ENCODE measurements around the gene CNTNAP2. TPM values are rescaled to one million over a fixed set of nuclear protein-coding genes. Genes with fewer than 3 reads are reported as not detected.

Gene CNTNAP2
- total and polyA plus RNA-seq, 9 of the 15 experiments (the other 6 are each of a cell fraction or from before 2014, with no cell fraction given), result 0.04 to 0.62 (median 0.09) TPM; not detected in 4

DNA sequence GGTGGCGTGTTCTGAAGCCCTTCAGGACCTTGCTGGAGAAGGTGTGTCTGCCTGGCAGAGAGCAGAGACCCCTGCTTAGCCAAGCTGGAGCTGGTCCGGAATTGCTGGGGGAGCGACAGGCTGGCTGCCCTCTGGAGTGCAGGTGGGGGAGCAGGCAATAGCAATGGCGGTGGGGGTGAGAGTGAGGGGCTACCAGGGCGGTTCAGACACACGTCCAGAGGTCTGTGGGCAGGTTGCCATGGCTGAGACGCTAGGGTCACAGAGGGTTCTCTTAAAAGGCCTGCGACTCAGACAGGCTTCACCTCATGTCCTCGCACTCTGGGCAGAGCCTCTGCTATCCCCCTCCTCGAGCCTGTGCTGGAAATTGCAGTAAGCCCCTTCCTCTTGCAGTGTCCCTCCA is 2144.9 kb downstream of the CNTNAP2 start:
- ChIA-PET POLR2A (no interaction called here), CTCF (ENCODE audit: low intra/inter-chr PET ratio) (no interaction called here)
- in situ Hi-C loops (cut with MboI), result loop anchor here (10.0 kb wide), 1 partner anchor 703 kb away; no protein-coding TSS in a partner anchor
- Histone ChIP-seq H2AFZ (ENCODE audit: low read depth, low read length) (no peak overlapping the region), H3K4me1 (replicated peaks in 1 of 2; ENCODE audit: control insufficient read depth in 2 of 2, insufficient read depth in 2 of 2, low read length in 2 of 2) (no peaks in the 10 kb centered on the region; a peak in 1 of 5 replicates), H3K27me3 (ENCODE audit: control insufficient read depth in 2 of 2, insufficient read depth in 2 of 2, low read length in 2 of 2) (peaks cover 2 to 18% of the 10 kb centered on the region in 2 experiments; a peak in 3 of 5 replicates), H3K9me1 (ENCODE audit: control insufficient read depth, insufficient read depth, low read length) (no peaks in the 10 kb centered on the region), H3K9ac (ENCODE audit: insufficient read depth in 1 of 2, low read depth in 2 of 2, low read length in 2 of 2) (no peak overlapping the region), H4K20me1 (replicated peaks; ENCODE audit: control insufficient read depth, insufficient read depth, low read length) (no peaks in the 10 kb centered on the region), H3K36me3 (ENCODE audit: control insufficient read depth, insufficient read depth, low read length) (no peaks in the 10 kb centered on the region), H3K27ac (ENCODE audit: extremely low read depth, low read depth, low read length) (no peak overlapping the region), H3K9me3 (replicated peaks; ENCODE audit: control insufficient read depth, insufficient read depth, low read depth, low read length) (no peaks in the 10 kb centered on the region), H3K4me2 (ENCODE audit: insufficient read depth, low read length) (no peak overlapping the region), H3K4me3 (no peak overlapping the region), H3K79me2 (ENCODE audit: control insufficient read depth, insufficient read depth, low read length) (no peaks in the 10 kb centered on the region)
- BruUV-seq (replicated peaks), result no TSS peak
- TF ChIP-seq BRD9 (IDR thresholded peaks at IDR 0.05; ENCODE audit: low read depth, partially characterized antibody), result no peak
- no peak for TF ChIP-seq SOX6 (IDR thresholded peaks at IDR 0.05)
- TF ChIP-seq MECOM (CRISPR knock-in tag; IDR thresholded peaks at IDR 0.05), result no peak
- FAIRE-seq, result no peak
- DNase-seq (ENCODE audit: extremely low read depth in 1 of 4, low spot score in 3 of 4), result no peak
- no peak for ATAC-seq
- WGBS (ENCODE audit: insufficient coverage, low coverage, missing lambda C conversion rate), result 3% methylated on average over 10 of the region's 10 CpGs
- intact Hi-C loops (cut with micrococcal nuclease), result loop anchor here (5.0 kb wide), 1 partner anchor 1014 kb away; no protein-coding TSS in a partner anchor

DNA sequence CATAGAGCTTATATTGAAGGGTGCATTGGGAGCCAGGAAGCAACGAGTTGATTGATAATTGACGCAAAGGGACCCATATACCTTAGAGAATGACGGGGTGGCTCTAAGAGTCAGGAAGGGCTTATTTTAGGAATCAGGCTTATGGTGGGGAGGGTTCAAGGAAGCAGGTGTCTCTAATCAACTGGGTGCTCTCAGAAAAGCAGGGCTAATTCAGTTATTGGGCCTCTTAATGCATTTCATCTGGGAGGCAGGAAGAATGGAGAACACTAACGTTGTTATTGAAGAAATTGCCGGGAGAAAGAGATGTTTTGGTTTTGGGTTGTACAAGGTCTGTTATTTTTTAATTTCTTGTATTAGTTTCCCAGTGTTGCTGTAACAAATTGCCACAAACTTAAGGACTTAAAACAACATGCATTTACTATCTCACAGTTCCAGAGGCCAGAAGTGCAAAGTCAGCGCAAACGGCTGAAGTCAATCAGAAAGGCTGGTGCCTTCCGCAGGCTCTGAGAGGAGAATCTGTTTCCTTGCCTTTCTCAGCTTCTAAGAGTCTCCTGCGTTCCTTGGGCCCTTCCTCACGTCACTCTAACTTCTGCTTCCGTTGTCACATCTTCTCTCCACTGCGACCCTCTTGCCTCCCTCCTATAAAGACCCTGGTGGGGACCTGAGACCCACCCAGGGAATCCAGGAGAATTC is 2145.5 kb downstream of the CNTNAP2 start:
- in situ Hi-C loops (cut with MboI), result loop anchor here (10.0 kb wide), 1 partner anchor 703 kb away; no protein-coding TSS in a partner anchor
- FAIRE-seq, result no peak
- no peak for DNase-seq (ENCODE audit: extremely low read depth in 1 of 4, low spot score in 3 of 4)
- peak; percentile 15; the same call in 2 of the 3 replicates for ATAC-seq
- no peak overlapping the region for H2AFZ ChIP-seq (ENCODE audit: low read depth, low read length)
- H3K27ac ChIP-seq (ENCODE audit: extremely low read depth, low read depth, low read length), result no peak overlapping the region
- no TSS peak for BruUV-seq (replicated peaks)
- intact Hi-C loops (cut with micrococcal nuclease), result loop anchor here (2.0 to 5.0 kb wide), 2 partner anchors 265 to 1015 kb away; no protein-coding TSS in a partner anchor
- peaks cover 2 to 14% of the 10 kb centered on the region in 2 experiments; a peak in 3 of 5 replicates for H3K27me3 ChIP-seq (ENCODE audit: control insufficient read depth in 2 of 2, insufficient read depth in 2 of 2, low read length in 2 of 2)
- no peaks in the 10 kb centered on the region for H3K9me1 ChIP-seq (ENCODE audit: control insufficient read depth, insufficient read depth, low read length)
- no peaks in the 10 kb centered on the region; a peak in 1 of 5 replicates for H3K4me1 ChIP-seq (replicated peaks in 1 of 2; ENCODE audit: control insufficient read depth in 2 of 2, insufficient read depth in 2 of 2, low read length in 2 of 2)
- no peaks in the 10 kb centered on the region for H4K20me1 ChIP-seq (replicated peaks; ENCODE audit: control insufficient read depth, insufficient read depth, low read length)
- H3K9ac ChIP-seq (ENCODE audit: insufficient read depth in 1 of 2, low read depth in 2 of 2, low read length in 2 of 2), result no peak overlapping the region
- ChIA-PET POLR2A (interaction anchor here (0.6 to 0.9 kb wide), 2 partner anchors 17 to 721 kb away, joined by 3 read pairs; no protein-coding TSS in a partner anchor), CTCF (ENCODE audit: low intra/inter-chr PET ratio) (no interaction called here)
- no peaks in the 10 kb centered on the region for H3K79me2 ChIP-seq (ENCODE audit: control insufficient read depth, insufficient read depth, low read length)
- H3K9me3 ChIP-seq (replicated peaks; ENCODE audit: control insufficient read depth, insufficient read depth, low read depth, low read length), result no peaks in the 10 kb centered on the region
- H3K4me3 ChIP-seq, result no peak overlapping the region
- H3K36me3 ChIP-seq (ENCODE audit: control insufficient read depth, insufficient read depth, low read length), result no peaks in the 10 kb centered on the region
- WGBS (ENCODE audit: insufficient coverage, low coverage, missing lambda C conversion rate), result 5% methylated on average over 12 of the region's 12 CpGs
- no peak overlapping the region; the same call in 1 of the 2 replicates for H3K4me2 ChIP-seq (ENCODE audit: insufficient read depth, low read length)
- TF ChIP-seq ZNF316 (IDR thresholded peaks at IDR 0.05) (peak; percentile 92), ZKSCAN8 (CRISPR knock-in tag; IDR thresholded peaks at IDR 0.05) (no peak), THAP12 (CRISPR knock-in tag; IDR thresholded peaks at IDR 0.05) (no peak), NCOA6 (IDR thresholded peaks at IDR 0.05) (no peak), SP2 (IDR thresholded peaks at IDR 0.05; ENCODE audit: extremely low read depth, low read depth, low read length, poor library complexity, severe bottlenecking) (peak; percentile 4), EWSR1 (IDR thresholded peaks at IDR 0.05; ENCODE audit: borderline replicate concordance, low read depth, partially characterized antibody) (no peak), MAFG (tag; conservative IDR thresholded peaks at IDR 0.05) (peak; percentile 92)
- TF ChIP-seq, protein P1, sequence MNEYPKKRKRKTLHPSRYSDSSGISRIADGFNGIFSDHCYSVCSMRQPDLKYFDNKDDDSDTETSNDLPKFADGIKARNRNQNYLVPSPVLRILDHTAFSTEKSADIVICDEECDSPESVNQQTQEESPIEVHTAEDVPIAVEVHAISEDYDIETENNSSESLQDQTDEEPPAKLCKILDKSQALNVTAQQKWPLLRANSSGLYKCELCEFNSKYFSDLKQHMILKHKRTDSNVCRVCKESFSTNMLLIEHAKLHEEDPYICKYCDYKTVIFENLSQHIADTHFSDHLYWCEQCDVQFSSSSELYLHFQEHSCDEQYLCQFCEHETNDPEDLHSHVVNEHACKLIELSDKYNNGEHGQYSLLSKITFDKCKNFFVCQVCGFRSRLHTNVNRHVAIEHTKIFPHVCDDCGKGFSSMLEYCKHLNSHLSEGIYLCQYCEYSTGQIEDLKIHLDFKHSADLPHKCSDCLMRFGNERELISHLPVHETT (CRISPR knock-in tag; conservative IDR thresholded peaks at IDR 0.05 in 1 of 2, IDR thresholded peaks at IDR 0.05 in 1 of 2), result no peak
